ENCODE data around the gene FAM13A.

GRCh38 chr4:88754796-88755195, 302.2 kb downstream of the FAM13A start:
- TF ChIP-seq CTCF (IDR thresholded peaks at IDR 0.05): no peak
- no peak for TF ChIP-seq EZH2 (IDR thresholded peaks at IDR 0.05)
- TF ChIP-seq EZH2phosphoT487 (IDR thresholded peaks at IDR 0.05): no peak

Measured in neural progenitor cell (in vitro differentiated cells).